WTC11 (cell line): ENCODE data around the gene ZNF366. TPM values are rescaled to one million over a fixed set of nuclear protein-coding genes. Genes with fewer than 3 reads are reported as not detected.

Source experiments
- ATAC-seq: fragments of 200-7000 bp; cut with Tn5 transposase; 2 replicates; pipeline ENCODE4 v1.10.0; 2021; ENCODE audit warnings: mild to moderate bottlenecking, moderate library complexity
- CTCF ChIA-PET: fragments of 300-600 bp; sonication (Branson Sonifier 250); formaldehyde crosslinking; loops from one replicate; lab custom pipeline; 2021; ENCODE audit warnings: antibody characterized with exemption; lab: Charles Lee
- POLR2A ChIA-PET: fragments of 350-600 bp; sonication (Branson Sonifier 250); formaldehyde crosslinking; loops from one replicate; lab custom pipeline; 2021; ENCODE audit warnings: antibody characterized with exemption; lab: Charles Lee
- DNase-seq: peaks from one replicate; pipeline ENCODE4 v3.0.0; 2021; ENCODE audit warnings: low spot score
- H3K27ac Mint-ChIP-seq: 2 replicates; pipeline ENCODE4 v1.8.0; 2021; ENCODE audit warnings: mixed read lengths
- H3K27me3 Mint-ChIP-seq: 2 replicates; pipeline ENCODE4 v1.8.0; 2021; ENCODE audit warnings: low read depth, mild to moderate bottlenecking, moderate library complexity, mixed read lengths
- H3K36me3 Mint-ChIP-seq: 2 replicates; pipeline ENCODE4 v1.8.0; 2021; ENCODE audit warnings: mixed read lengths
- H3K4me1 Mint-ChIP-seq: 2 replicates; pipeline ENCODE4 v1.8.0; 2022; ENCODE audit warnings: mixed read lengths
- H3K4me3 Mint-ChIP-seq: 2 replicates; pipeline ENCODE4 v1.8.0; 2021; ENCODE audit warnings: mild to moderate bottlenecking, moderate library complexity, mixed read lengths
- H3K9me3 Mint-ChIP-seq: 2 replicates; pipeline ENCODE4 v1.8.0; 2021; ENCODE audit warnings: mixed read lengths
- AR ChIP-seq: fragments of 250-450 bp; sonication (Bioruptor Pico); IDR thresholded peaks from 2 replicates; pipeline ENCODE4 v1.9.0; 2021; ENCODE audit warnings: mild to moderate bottlenecking
- ATF6 ChIP-seq: sonication (generic); formaldehyde crosslinking; IDR thresholded peaks from 2 replicates; pipeline ENCODE4 v1.8.1; 2023; ENCODE audit warnings: mild to moderate bottlenecking, missing genetic modification reagents
- CREB1 ChIP-seq: sonication (generic); formaldehyde crosslinking; IDR thresholded peaks from 2 replicates; pipeline ENCODE4 v1.8.0; 2023; ENCODE audit warnings: mild to moderate bottlenecking, missing genetic modification reagents
- E2F1 ChIP-seq: sonication (generic); formaldehyde crosslinking; IDR thresholded peaks from 2 replicates; pipeline ENCODE4 v1.8.0; 2022; ENCODE audit warnings: mild to moderate bottlenecking, missing genetic modification reagents
- E2F4 ChIP-seq: sonication (generic); formaldehyde crosslinking; IDR thresholded peaks from 2 replicates; pipeline ENCODE4 v1.8.1; 2022; ENCODE audit warnings: low read depth, mild to moderate bottlenecking, moderate library complexity, missing genetic modification reagents, borderline replicate concordance
- E2F5 ChIP-seq: sonication (generic); formaldehyde crosslinking; IDR thresholded peaks from 2 replicates; pipeline ENCODE4 v1.8.1; 2022; ENCODE audit warnings: mild to moderate bottlenecking, moderate library complexity, missing genetic modification reagents
- ERG ChIP-seq: fragments of 250-450 bp; sonication (Bioruptor Pico); IDR thresholded peaks from 2 replicates; pipeline ENCODE4 v1.8.0; 2021; ENCODE audit warnings: mild to moderate bottlenecking
- ESRRA ChIP-seq: sonication (generic); formaldehyde crosslinking; IDR thresholded peaks from 2 replicates; pipeline ENCODE4 v1.8.1; 2022; ENCODE audit warnings: mild to moderate bottlenecking, missing genetic modification reagents, borderline replicate concordance
- FOXJ3 ChIP-seq: sonication (generic); formaldehyde crosslinking; IDR thresholded peaks from 2 replicates; pipeline ENCODE4 v1.9.0; 2021; ENCODE audit warnings: missing genetic modification reagents, mild to moderate bottlenecking, borderline replicate concordance
- GABPB1 ChIP-seq: sonication (generic); formaldehyde crosslinking; IDR thresholded peaks from 2 replicates; pipeline ENCODE4 v1.8.1; 2023; ENCODE audit warnings: mild to moderate bottlenecking, missing genetic modification reagents
- GRHL2 ChIP-seq: fragments of 250-450 bp; sonication (Bioruptor Pico); IDR thresholded peaks from 2 replicates; pipeline ENCODE4 v1.8.0; 2022; ENCODE audit warnings: mild to moderate bottlenecking, moderate library complexity; ENCODE audit not compliant: insufficient replicate concordance, severe bottlenecking
- MAX ChIP-seq: sonication (generic); formaldehyde crosslinking; IDR thresholded peaks from 2 replicates; pipeline ENCODE4 v1.8.0; 2022; ENCODE audit warnings: mild to moderate bottlenecking, missing genetic modification reagents
- NR3C1 ChIP-seq: sonication (generic); formaldehyde crosslinking; conservative IDR thresholded peaks from 2 replicates; pipeline ENCODE4 v1.8.1; 2023; ENCODE audit warnings: low read depth, mild to moderate bottlenecking, missing genetic modification reagents
- PRRX2 ChIP-seq: fragments of 250-450 bp; sonication (Bioruptor Pico); IDR thresholded peaks from 2 replicates; pipeline ENCODE4 v1.8.0; 2021; ENCODE audit warnings: mild to moderate bottlenecking
- TCF7 ChIP-seq: sonication (generic); formaldehyde crosslinking; IDR thresholded peaks from 2 replicates; pipeline ENCODE4 v1.8.0; 2022; ENCODE audit warnings: mild to moderate bottlenecking, low read depth, missing genetic modification reagents, moderate library complexity
- TEAD1 ChIP-seq: sonication (generic); formaldehyde crosslinking; IDR thresholded peaks from 2 replicates; pipeline ENCODE4 v1.8.0; 2022; ENCODE audit warnings: mild to moderate bottlenecking, missing genetic modification reagents
- USF1 ChIP-seq: sonication (generic); formaldehyde crosslinking; IDR thresholded peaks from 2 replicates; pipeline ENCODE4 v1.8.0; 2022; ENCODE audit warnings: mild to moderate bottlenecking, missing genetic modification reagents
- ZBTB21 ChIP-seq: sonication (generic); formaldehyde crosslinking; IDR thresholded peaks from 2 replicates; pipeline ENCODE4 v1.8.1; 2023; ENCODE audit warnings: mild to moderate bottlenecking, missing genetic modification reagents, borderline replicate concordance
- ZNF219 ChIP-seq: sonication (generic); formaldehyde crosslinking; IDR thresholded peaks from 2 replicates; pipeline ENCODE4 v1.8.0; 2023; ENCODE audit warnings: missing genetic modification reagents, mild to moderate bottlenecking, borderline replicate concordance
- ZNF396 ChIP-seq: fragments of 250-450 bp; sonication (Bioruptor Pico); IDR thresholded peaks from 2 replicates; pipeline ENCODE4 v1.8.0; 2021; ENCODE audit warnings: mild to moderate bottlenecking, moderate library complexity, borderline replicate concordance
- ZNF512 ChIP-seq: sonication (generic); formaldehyde crosslinking; IDR thresholded peaks from 2 replicates; pipeline ENCODE4 v1.8.1; 2022; ENCODE audit warnings: missing genetic modification reagents, borderline replicate concordance
- total RNA-seq: library from RNA; stranded (reverse); gene quantifications from 3 replicates; pipeline ENCODE4 v1.2.3, GENCODE V29; 2021

Gene ZNF366
- total RNA-seq, 1 experiment from 2014 or later = not detected

GRCh38 chr5:72476275-72476674 lies 30.9 kb downstream of the ZNF366 start:
- no peaks in the 10 kb centered on the region for H3K36me3 Mint-ChIP-seq
- H3K4me1 Mint-ChIP-seq = 0 out of 2 replicates have a peak, but pooled peaks cover 3% of the 10 kb centered on the region
- peaks cover 5% of the 10 kb centered on the region for H3K9me3 Mint-ChIP-seq
- no peaks in the 10 kb centered on the region; the same call in 1 of the 2 replicates for H3K27me3 Mint-ChIP-seq
- no peak overlapping the region for H3K27ac Mint-ChIP-seq
- no peak for ATAC-seq
- ChIA-PET POLR2A (no interaction called here), CTCF (no interaction called here)
- DNase-seq = no peak
- H3K4me3 Mint-ChIP-seq = no peak overlapping the region
- TF ChIP-seq ZNF396 (CRISPR knock-in tag) (no peak), ATF6 (no peak), TEAD1 (no peak), E2F1 (CRISPR knock-in tag) (no peak), FOXJ3 (CRISPR knock-in tag) (no peak), USF1 (CRISPR knock-in tag) (no peak), ZNF219 (no peak), CREB1 (CRISPR knock-in tag) (no peak), PRRX2 (CRISPR knock-in tag) (no peak), GRHL2 (CRISPR knock-in tag) (no peak), ZNF512 (CRISPR knock-in tag) (no peak), NR3C1 (CRISPR knock-in tag) (no peak), E2F4 (CRISPR knock-in tag) (no peak), TCF7 (CRISPR knock-in tag) (no peak), GABPB1 (CRISPR knock-in tag) (no peak)

GRCh38 chr5:72474516-72474915 lies 32.7 kb downstream of the ZNF366 start:
- H3K4me3 Mint-ChIP-seq = no peak overlapping the region
- no peak for ATAC-seq
- no peaks in the 10 kb centered on the region for H3K4me1 Mint-ChIP-seq
- no peaks in the 10 kb centered on the region; the same call in 1 of the 2 replicates for H3K27me3 Mint-ChIP-seq
- peaks cover 8% of the 10 kb centered on the region for H3K9me3 Mint-ChIP-seq
- no peak overlapping the region for H3K27ac Mint-ChIP-seq
- no peaks in the 10 kb centered on the region for H3K36me3 Mint-ChIP-seq
- ChIA-PET CTCF (no interaction called here), POLR2A (no interaction called here)
- no peak for DNase-seq
- no peak for TF ChIP-seq ZBTB21 (CRISPR knock-in tag)
- TF ChIP-seq ESRRA = no peak
- no peak for TF ChIP-seq MAX (CRISPR knock-in tag)
- TF ChIP-seq ERG = no peak
- no peak for TF ChIP-seq E2F5 (CRISPR knock-in tag)
- TF ChIP-seq AR (CRISPR knock-in tag) = no peak
- TF ChIP-seq USF1 (CRISPR knock-in tag) = no peak
- no peak for TF ChIP-seq E2F4 (CRISPR knock-in tag)
